Stimulated activated naive CD4-positive, alpha-beta T cell (primary cell): ENCODE measurements around the gene PFN1.

Experiments used
- DNase-seq, 6 experiments: peaks; one replicate each; lab custom pipeline; 2025; lab: John Stamatoyannopoulos, UW

The PFN1 gene

DNA sequence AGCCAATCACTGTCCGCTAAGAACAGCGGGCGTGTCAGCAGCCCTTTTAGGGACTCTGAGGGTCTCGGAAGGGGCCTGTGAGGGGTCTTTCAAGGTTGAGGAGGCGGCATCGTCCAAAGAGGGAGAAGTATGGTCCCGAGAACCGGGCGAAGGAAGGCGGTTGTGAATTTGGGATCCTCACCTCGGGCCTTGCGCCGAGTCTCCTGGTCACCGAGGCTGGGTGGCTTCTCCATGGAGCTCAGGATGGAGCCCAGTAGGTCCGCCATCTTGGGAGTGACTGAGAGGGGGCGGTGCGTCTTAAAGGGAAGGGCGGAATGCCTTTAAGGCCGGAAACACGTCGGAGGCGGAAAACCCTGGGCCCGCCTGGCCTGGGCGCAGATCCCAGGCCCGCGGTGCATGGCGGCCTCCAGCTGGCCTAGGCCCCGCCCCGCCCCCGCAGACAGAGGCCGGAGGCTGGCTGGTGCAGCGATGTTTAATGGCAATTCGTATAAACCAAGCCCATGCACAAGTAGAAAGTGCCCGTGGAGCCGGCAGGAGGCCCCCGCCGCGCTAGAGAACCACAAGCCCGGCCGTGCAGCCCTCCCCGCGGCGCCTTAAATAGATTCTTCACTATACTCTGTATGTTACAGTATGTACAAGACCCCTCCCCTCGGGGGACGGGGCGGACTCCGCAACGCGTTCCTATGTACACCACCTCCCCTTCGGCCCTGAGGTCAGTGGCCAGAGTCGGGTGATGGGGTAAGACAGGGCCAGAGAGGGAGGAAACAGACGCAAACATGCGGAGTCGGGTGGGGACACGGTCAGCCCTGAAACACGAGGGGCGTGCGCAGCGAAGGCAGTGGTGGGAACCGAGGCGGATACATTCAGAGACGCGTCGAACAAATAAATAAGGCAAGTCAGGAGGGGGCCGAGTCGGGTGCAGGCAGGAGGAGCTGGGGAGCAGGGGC, 19.5 kb upstream of the PFN1 start, which contains the start of gene SPAG7:
TSS of gene SPAG7 (minus strand) at position 279 of the 947 bp plus-strand sequence. CDS start at position 266, 13 bp downstream.
- peak; percentile 85 to 99 (median 98) for DNase-seq

DNA sequence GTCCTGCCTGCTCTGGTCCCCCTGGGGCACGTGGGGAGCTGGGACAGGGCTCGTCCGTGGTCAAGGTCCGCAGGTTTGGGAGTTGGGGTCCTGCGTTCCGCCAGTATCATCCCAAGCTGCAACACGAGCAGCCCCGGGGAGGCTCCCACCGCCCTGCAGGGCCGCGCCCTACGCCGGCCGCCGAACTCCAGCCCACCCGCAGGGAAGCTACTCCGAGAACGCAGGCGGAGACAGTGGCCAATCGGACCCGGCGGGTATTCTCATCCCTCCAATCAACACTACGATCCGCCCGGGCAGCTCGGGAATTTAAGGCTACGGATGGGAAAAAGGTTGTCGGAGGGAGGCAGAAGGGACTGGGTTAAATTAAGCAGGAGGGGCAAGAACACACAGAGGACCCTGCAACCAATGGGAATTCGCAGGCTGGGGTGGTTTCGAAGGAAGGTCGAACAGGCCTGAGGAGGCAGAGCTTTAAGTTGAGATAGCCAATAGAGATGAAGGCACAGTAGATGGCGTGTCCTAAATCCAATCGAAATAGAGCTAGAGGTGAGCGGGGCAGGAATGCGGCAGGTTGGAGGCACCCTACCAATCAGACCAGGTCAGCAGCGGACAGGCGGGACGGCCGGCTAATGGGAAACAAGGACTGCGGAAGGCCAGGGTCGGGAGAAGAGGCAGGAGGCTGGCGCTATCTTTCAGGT, 18.7 kb upstream of the PFN1 start:
- peak in 4 of 6 experiments; percentile 85 to 98 (median 96) for DNase-seq

GRCh38 chr17:4965311-4965986, 17.1 kb upstream of the PFN1 start:
- no peak for DNase-seq

DNA sequence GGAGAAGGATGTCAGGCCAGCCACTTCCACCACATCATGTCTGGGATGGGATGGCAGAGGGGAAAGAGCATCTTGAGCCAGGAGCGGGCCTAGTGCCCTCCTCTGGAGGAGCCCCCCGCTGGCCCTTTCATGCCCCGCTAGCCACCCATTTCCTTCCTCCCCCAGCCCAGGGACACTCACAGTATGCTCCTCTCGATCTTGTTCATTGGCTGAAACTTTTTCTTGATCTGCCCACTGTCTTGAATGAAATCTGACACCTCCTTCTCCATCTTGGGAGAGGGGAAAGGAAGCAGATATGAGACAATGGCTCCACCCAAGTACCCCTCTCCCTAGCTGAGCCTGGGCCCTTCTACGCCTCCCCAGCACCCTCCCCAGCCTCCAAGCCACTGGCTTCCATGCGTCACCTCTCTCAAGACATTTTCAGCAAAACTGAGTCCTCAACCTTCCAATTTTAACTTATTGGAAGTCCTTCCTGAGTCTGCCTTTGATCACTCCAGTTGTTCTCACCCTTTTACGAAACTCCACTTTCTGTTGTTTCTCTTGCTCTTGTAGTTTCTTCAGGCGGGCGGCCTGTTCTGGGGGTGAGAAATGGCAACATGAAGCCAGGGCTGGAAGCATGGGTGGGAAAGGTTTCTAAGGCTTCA, 12.1 kb upstream of the PFN1 start:
- DNase-seq, result no peak

GRCh38 chr17:4959261-4959965, 11.1 kb upstream of the PFN1 start:
- DNase-seq, result no peak

DNA sequence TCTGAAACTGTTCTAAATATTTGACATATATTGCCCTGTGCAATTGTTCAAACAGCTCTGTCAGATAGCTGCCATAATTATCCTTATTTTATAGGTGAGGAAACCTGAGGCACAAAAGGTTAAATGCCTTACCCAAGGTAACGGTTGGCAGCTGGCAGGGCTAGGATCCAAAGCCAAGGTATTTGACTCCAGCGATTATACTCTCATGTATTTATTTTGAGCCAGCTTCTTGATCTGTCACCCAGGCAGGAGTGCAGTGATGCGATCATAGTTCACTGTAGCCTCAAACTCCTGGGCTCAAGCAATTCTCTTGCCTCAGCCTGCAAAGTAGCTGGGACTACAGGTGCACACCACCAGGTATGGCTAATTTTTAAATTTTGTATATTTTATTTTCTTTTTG, 9.8 kb upstream of the PFN1 start:
- DNase-seq, result no peak

GRCh38 chr17:4956493-4957061, 8.2 kb upstream of the PFN1 start:
- peak in 4 of 6 experiments; percentile 11 to 33 (median 17) for DNase-seq

DNA sequence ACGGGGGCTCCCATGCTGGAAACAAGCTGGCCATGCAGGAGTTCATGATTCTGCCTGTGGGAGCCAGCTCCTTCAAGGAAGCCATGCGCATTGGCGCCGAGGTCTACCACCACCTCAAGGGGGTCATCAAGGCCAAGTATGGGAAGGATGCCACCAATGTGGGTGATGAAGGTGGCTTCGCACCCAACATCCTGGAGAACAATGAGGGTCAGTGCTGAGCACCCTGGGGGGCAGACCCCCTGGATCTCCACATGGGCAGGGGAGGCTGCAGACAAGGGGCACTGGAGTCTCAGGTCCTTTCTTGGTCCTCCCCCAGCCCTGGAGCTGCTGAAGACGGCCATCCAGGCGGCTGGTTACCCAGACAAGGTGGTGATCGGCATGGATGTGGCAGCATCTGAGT, 6.8 kb upstream of the PFN1 start:
- no peak for DNase-seq

DNA sequence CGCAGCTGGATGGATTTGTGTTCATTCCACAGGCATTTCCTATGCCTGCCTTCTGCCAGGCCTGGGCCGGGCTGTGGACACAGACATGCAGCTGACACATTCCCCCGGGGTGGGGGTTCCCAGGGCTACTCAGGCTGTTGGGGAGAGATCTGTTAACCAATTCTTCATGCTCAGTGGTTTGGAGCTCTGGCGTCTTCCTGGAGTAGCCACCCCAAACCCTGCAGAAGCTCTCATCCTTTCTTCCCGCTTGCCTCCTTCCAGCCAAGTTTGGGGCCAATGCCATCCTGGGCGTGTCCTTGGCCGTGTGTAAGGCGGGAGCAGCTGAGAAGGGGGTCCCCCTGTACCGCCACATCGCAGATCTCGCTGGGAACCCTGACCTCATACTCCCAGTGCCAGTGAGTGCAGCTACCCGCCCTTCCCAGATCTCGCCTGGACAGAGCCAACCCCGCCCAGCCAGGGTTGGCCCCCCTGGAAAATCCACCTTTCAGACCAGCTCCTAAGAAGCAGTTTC, 5.2 kb upstream of the PFN1 start:
- DNase-seq, result no peak

DNA sequence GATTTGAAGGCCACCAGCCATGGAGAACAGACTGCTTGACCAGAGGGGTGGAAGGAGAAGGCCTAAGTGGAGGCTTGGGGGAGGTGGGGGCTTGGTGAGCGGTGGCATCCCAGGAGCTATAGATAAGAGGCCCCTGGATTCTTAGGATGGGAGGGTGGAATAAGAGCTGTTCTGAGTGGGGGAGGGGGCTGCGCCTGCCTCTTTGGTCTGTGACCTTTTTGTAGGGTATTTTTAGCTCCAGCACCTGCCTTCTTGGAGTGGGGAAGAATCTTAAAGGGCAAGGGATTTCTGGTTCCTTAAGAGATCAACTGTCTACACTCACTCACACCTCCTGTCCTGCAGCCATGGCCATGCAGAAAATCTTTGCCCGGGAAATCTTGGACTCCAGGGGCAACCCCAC, 3.2 kb upstream of the PFN1 start:
- DNase-seq, result no peak

DNA sequence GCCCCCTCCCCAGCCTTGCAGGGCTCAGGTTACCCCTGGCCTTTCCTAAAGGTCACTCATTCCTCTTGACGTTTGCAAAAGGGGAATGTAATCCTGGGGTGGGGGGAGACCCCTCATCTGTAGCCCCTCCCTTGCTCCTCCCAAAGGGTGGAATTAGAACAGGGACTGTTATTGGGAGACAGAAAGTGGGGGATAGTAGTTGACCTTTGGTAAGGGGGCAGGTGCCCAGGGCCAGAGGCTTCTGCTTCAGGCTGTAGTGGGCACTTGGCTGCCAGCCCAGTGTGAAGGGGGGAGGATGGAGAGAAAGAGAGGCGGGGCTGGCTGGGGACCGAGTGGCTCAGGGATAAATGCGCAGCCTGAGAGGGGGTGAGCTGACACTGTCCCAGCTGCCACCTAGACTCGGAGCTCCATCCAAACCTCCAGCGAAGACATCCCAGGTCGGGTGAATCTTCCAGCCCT, 2.4 kb upstream of the PFN1 start, which contains the start of gene ENO3:
TSS of gene ENO3 (plus strand) at position 374 of the 459 bp plus-strand sequence. CDS start 711 bp downstream, outside the sequence.
- DNase-seq, result no peak

- DNase-seq, result peak in 2 of 6 experiments; percentile 18 to 34
Measured at GRCh38 chr17:4950075-4950745, 1.9 kb upstream of the PFN1 start.

DNA sequence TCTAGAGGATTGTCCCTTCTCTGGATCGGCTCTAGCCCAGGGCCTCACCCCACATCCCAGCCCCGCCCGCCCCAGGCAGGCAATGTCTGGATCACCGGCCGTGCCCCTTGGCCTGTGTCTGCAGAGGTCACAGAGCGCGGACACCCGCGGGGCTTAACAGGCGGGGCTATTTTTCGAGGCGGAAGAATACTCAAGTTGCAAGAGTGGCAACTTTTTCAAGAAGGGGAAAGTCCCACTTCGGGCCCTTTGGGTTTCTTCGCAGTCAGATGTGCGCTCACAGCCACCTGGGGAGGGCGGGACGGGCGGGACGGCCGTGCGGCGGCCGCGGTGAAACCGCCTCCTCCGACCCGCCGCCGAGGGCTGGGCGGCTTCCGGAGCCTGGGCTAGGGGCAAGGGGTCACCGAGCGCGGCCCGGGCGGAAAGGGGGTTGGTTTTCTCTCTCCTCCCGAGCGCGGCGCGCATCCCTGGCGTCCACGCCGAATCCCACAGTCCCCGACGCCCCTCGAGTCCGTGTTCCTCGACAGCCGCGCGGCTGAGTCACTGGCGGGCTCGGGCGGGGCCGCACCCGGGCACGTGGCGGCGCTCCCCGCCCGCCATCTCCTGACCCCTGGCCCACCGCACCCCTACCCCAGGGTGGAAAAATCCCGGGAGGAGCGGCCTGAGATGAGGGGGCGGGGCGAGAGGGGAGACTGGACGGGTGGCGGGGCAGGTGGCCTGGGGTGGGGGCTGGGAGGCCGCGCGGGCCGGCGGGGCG, 1.2 kb upstream of the PFN1 start:
- DNase-seq, result peak; percentile 70 to 89 (median 79)

DNA sequence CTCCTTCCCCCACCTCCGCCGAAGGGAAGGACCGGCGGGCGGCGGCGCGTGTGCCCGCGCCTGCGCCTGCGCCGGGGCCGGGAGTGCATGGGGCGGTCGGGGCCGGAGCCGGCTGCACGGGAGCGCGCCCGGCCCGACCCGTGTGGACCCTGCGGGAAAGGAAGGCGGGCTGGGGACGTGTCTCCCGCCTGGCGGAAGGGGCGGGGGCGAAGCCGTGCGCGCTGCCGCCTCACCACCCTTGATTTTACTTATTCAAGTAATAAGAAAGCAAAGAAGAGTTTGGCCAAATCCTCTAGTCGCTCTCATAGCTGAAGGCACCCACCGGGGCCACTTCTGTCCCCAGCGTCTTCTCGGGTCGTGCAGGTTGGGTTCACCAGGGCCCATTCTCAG, 596 bp upstream of the PFN1 start:
- DNase-seq, result peak; percentile 60 to 89 (median 77)

GRCh38 chr17:4947411-4948165, 742 bp downstream of the PFN1 start:
- peak; percentile 49 to 81 (median 62) for DNase-seq

GRCh38 chr17:4947010-4947410, 1.3 kb downstream of the PFN1 start:
- DNase-seq, result peak in 3 of 6 experiments; percentile 33 to 54 (median 48)

DNA sequence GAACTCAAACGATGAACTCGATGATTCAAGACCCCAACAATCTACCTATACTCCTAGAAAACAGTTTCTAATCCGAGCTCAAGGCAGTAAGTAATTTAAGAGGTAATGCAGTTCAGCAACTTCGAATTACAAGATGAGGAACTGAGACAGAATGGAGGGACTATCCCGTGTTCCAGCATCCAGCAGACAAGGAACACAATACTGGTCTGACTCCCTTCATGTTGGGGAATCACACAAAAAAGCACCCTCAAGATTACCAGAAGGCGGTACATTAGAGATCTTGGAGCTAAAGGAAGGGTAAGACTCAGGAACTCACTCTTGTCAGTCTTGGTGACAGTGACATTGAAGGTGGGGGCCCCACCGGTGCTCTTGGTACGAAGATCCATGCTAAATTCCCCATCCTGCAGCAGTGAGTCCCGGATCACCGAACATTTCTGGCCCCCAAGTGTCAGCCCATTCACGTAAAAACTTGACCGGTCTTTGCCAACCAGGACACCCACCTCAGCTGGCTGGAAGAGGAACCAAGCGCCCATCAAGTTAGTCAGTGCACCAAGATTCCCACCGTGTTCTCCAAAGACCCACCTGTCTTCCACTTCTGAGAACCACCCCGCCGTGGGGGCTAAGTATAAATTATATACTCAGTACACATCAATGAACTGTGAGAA, 1.9 kb downstream of the PFN1 start:
- DNase-seq, result peak in 1 of 6 experiments; percentile 41

GRCh38 chr17:4945944-4946280, 2.4 kb downstream of the PFN1 start:
- DNase-seq, result no peak
